GM23338 (cell line): ENCODE data around the gene KIFAP3. TPM values are rescaled to one million over a fixed set of nuclear protein-coding genes. Genes with fewer than 3 reads are reported as not detected.
A peak's percentile ranks its signal among the peaks of the same experiment; 100 is the strongest.

Experiments
- ATAC-seq: fragments of 200-7000 bp; cut with Tn5 transposase; 3 replicates; pipeline ENCODE4 v1.9.1; 2020
- DNase-seq: peaks from one replicate; pipeline ENCODE4 v3.0.0-alpha.2; 2015; ENCODE audit warnings: low spot score
- H2AFZ ChIP-seq: fragments of 200-600 bp; sonication (generic); 2 replicates; pipeline ENCODE4 v1.8.0; 2016; ENCODE audit warnings: antibody characterized with exemption, mild to moderate bottlenecking, moderate library complexity
- H3F3A ChIP-seq: fragments of 200-600 bp; sonication (generic); replicated peaks from 2 replicates; pipeline ENCODE4 v1.8.0; 2017; ENCODE audit warnings: antibody characterized with exemption, mixed run types, low read depth
- H3K27ac ChIP-seq: fragments of 200-600 bp; sonication (generic); 2 replicates; pipeline ENCODE4 v1.6.1; 2016; ENCODE audit warnings: low read depth
- H3K27me3 ChIP-seq: fragments of 200-600 bp; sonication (generic); 2 replicates; pipeline ENCODE4 v1.8.0; 2016; ENCODE audit warnings: mild to moderate bottlenecking, mixed run types, moderate library complexity; ENCODE audit not compliant: insufficient read depth
- H3K36me3 ChIP-seq: fragments of 200-600 bp; sonication (generic); 2 replicates; pipeline ENCODE4 v1.8.0; 2016; ENCODE audit warnings: mild to moderate bottlenecking; ENCODE audit not compliant: insufficient read depth
- H3K4me1 ChIP-seq: fragments of 200-600 bp; sonication (generic); 2 replicates; pipeline ENCODE4 v1.8.0; 2016; ENCODE audit warnings: mild to moderate bottlenecking, moderate library complexity; ENCODE audit not compliant: insufficient read depth
- H3K4me2 ChIP-seq: fragments of 200-600 bp; sonication (generic); 2 replicates; pipeline ENCODE4 v1.7.1; 2017; ENCODE audit warnings: mixed run types
- H3K4me3 ChIP-seq: fragments of 200-600 bp; sonication (generic); 2 replicates; pipeline ENCODE4 v1.6.1; 2016; ENCODE audit warnings: mixed run types
- H3K79me2 ChIP-seq: fragments of 200-600 bp; sonication (generic); replicated peaks from 2 replicates; pipeline ENCODE4 v1.8.0; 2017; ENCODE audit warnings: mild to moderate bottlenecking; ENCODE audit not compliant: insufficient read depth
- H3K9me2 ChIP-seq: fragments of 200-600 bp; sonication (generic); 2 replicates; pipeline ENCODE4 v1.8.0; 2017; ENCODE audit not compliant: insufficient read depth
- H4K20me1 ChIP-seq: fragments of 200-600 bp; sonication (generic); replicated peaks from 2 replicates; pipeline ENCODE4 v1.8.0; 2017; ENCODE audit warnings: mild to moderate bottlenecking; ENCODE audit not compliant: insufficient read depth
- H3K27ac Mint-ChIP-seq: 2 replicates; pipeline ENCODE4 v1.8.0; 2020; ENCODE audit warnings: inconsistent platforms, mild to moderate bottlenecking, moderate library complexity, mixed read lengths
- H3K27me3 Mint-ChIP-seq: 3 replicates; pipeline ENCODE4 v1.8.0; 2022; ENCODE audit warnings: low read depth, mild to moderate bottlenecking, moderate library complexity, mixed read lengths, inconsistent platforms; ENCODE audit not compliant: insufficient read depth, poor library complexity
- H3K36me3 Mint-ChIP-seq: 3 replicates; pipeline ENCODE4 v1.8.0; 2021; ENCODE audit warnings: low read depth, mild to moderate bottlenecking, inconsistent platforms, moderate library complexity, mixed read lengths
- H3K4me1 Mint-ChIP-seq: 3 replicates; pipeline ENCODE4 v1.8.0; 2020; ENCODE audit warnings: mild to moderate bottlenecking, inconsistent platforms, mixed read lengths
- H3K4me3 Mint-ChIP-seq: 3 replicates; pipeline ENCODE4 v1.8.0; 2021; ENCODE audit warnings: moderate library complexity, mild to moderate bottlenecking, inconsistent platforms, mixed read lengths
- H3K9me3 Mint-ChIP-seq: 3 replicates; pipeline ENCODE4 v1.8.0; 2020; ENCODE audit warnings: moderate library complexity, mild to moderate bottlenecking, inconsistent platforms, mixed read lengths
- CREB1 ChIP-seq: fragments of 250-450 bp; sonication (Bioruptor Pico); IDR thresholded peaks from 2 replicates; pipeline ENCODE4 v1.5.0; 2020; ENCODE audit warnings: low read depth, mild to moderate bottlenecking, moderate library complexity
- EZH2 ChIP-seq: fragments of 200-600 bp; sonication (generic); IDR thresholded peaks from one replicate; pipeline ENCODE4 v1.8.0; 2017; ENCODE audit warnings: antibody characterized with exemption, mild to moderate bottlenecking, low read depth; ENCODE audit not compliant: unreplicated experiment
- EZH2phosphoT487 ChIP-seq: fragments of 200-600 bp; sonication (generic); IDR thresholded peaks from one replicate; pipeline ENCODE4 v1.8.1; 2018; ENCODE audit warnings: antibody characterized with exemption; ENCODE audit not compliant: unreplicated experiment
- JUNB ChIP-seq: IDR thresholded peaks from one replicate; pipeline ENCODE4 v1.6.1; 2016; ENCODE audit warnings: antibody characterized with exemption; ENCODE audit not compliant: unreplicated experiment
- NANOG ChIP-seq: IDR thresholded peaks from 2 replicates; pipeline ENCODE4 v1.6.1; 2016; ENCODE audit warnings: antibody characterized with exemption, borderline replicate concordance
- POLR2AphosphoS5 ChIP-seq: IDR thresholded peaks from 2 replicates; pipeline ENCODE4 v1.6.1; 2016; ENCODE audit warnings: antibody characterized with exemption, low read depth
- STAT1 ChIP-seq: IDR thresholded peaks from one replicate; pipeline ENCODE4 v1.6.1; 2016; ENCODE audit warnings: antibody characterized with exemption; ENCODE audit not compliant: unreplicated experiment
- ZNF114 ChIP-seq: fragments of 250-450 bp; sonication (Bioruptor Pico); IDR thresholded peaks from 2 replicates; pipeline ENCODE4 v1.5.0; 2020; ENCODE audit warnings: mild to moderate bottlenecking, moderate library complexity
- ZNF331 ChIP-seq: fragments of 250-450 bp; sonication (Bioruptor Pico); IDR thresholded peaks from 2 replicates; pipeline ENCODE4 v1.5.0; 2020; ENCODE audit warnings: low read depth, mild to moderate bottlenecking, moderate library complexity
- polyA plus RNA-seq: library from polyadenylated mRNA; unstranded; fragments of >200 nt; fragmentation: Nextera tagmentation; extraction: Ambion mirVana; gene quantifications from 2 replicates; pipeline ENCODE4 v1.2.1, GENCODE V29; 2016
- total RNA-seq: library from RNA; depleted of rRNA; stranded (reverse); fragments of >200 nt; shearing (Covaris generic); gene quantifications from 2 replicates; pipeline ENCODE4 v1.2.3, GENCODE V29; 2014
- TF ChIP-seq, protein P1 (sequence below): fragments of 250-450 bp; sonication (Bioruptor Pico); IDR thresholded peaks from 2 replicates; pipeline ENCODE4 v1.5.0; 2020; ENCODE audit warnings: mild to moderate bottlenecking, moderate library complexity
- TF ChIP-seq, protein P2 (sequence below): IDR thresholded peaks from 2 replicates; pipeline ENCODE4 v1.6.1; 2016; ENCODE audit warnings: antibody characterized with exemption
- TF ChIP-seq, protein P3 (sequence below): IDR thresholded peaks from one replicate; pipeline ENCODE4 v1.6.1; 2018; ENCODE audit warnings: antibody characterized with exemption; ENCODE audit not compliant: unreplicated experiment
- TF ChIP-seq, protein P4 (sequence below), 2 experiments: fragments of 200-600 bp in 1 of 2; sonication (generic) in 1 of 2; conservative IDR thresholded peaks; 2 replicates each; pipeline versions ENCODE4 v1.5.1 to v1.6.1; 2016 to 2017; ENCODE audit warnings: antibody characterized with exemption in 2 of 2, low read depth in 2 of 2, mild to moderate bottlenecking in 2 of 2, moderate library complexity in 1 of 2

Gene KIFAP3
- total and polyA plus RNA-seq, 2 experiments from 2014 or later: 2.7 to 3.1 TPM

DNA sequence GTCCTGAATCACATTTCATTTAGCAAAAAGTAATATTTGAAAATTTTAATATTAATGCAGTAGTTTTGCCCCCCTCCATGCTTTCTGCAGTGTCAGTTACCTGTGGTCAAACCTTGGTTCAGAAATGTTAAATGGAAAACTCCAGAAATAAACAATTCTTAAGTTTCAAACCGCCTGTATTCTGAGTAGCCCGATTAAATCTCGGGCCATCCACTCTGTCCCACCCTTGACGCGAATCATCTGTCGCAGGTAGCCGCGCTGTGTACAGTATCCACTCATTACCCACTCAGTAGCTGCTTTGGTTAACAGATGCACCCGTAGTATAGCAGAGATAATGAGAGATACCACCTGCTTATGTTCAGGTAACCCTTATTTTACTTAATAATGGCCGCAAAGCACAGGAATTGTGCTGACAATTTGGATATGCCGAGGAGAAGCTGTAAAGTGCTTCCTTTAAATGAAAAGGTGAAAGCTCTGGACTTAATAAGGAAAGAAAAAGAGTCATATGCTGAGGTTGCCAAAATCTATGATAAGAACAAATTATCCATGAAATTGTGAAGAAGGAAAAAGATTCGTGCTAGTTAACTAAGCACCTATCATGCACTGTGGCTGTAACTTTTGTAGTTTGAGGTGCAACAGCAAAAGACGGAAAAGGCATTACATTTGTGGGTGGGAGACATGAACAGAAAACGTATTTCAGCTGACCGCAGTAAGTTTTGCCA is 179.9 kb downstream of the KIFAP3 start:
- Mint-ChIP-seq H3K27me3 (peaks cover 18% of the 10 kb centered on the region), H3K9me3 (no peaks in the 10 kb centered on the region)

More for the DNA sequence above, 179.9 kb downstream of the KIFAP3 start:
- no peak for ATAC-seq
- H3K4me1 Mint-ChIP-seq: peaks cover 50% of the 10 kb centered on the region
- peak overlapping the region; percentile 100 for H3K27ac Mint-ChIP-seq
- no peaks in the 10 kb centered on the region for H3K36me3 Mint-ChIP-seq
- no peak for DNase-seq
- Histone ChIP-seq H3K9me2 (no peaks in the 10 kb centered on the region), H3K36me3 (no peaks in the 10 kb centered on the region), H3K27me3 (no peaks in the 10 kb centered on the region), H3K4me2 (peak overlapping the region; percentile 71), H3K4me1 (peaks cover 21% of the 10 kb centered on the region), H4K20me1 (no peaks in the 10 kb centered on the region), H3F3A (no peaks in the 10 kb centered on the region), H3K27ac (peak overlapping the region; percentile 10; the same call in 1 of the 2 replicates), H3K79me2 (peaks cover 33% of the 10 kb centered on the region), H3K4me3 (peak overlapping the region; percentile 85), H2AFZ (peak overlapping the region; percentile 11; the same call in 1 of the 2 replicates)
- TF ChIP-seq ZNF331 (CRISPR knock-in tag): no peak
- no peak; the same call in 1 of the 2 replicates for TF ChIP-seq POLR2AphosphoS5
- TF ChIP-seq, protein P1, sequence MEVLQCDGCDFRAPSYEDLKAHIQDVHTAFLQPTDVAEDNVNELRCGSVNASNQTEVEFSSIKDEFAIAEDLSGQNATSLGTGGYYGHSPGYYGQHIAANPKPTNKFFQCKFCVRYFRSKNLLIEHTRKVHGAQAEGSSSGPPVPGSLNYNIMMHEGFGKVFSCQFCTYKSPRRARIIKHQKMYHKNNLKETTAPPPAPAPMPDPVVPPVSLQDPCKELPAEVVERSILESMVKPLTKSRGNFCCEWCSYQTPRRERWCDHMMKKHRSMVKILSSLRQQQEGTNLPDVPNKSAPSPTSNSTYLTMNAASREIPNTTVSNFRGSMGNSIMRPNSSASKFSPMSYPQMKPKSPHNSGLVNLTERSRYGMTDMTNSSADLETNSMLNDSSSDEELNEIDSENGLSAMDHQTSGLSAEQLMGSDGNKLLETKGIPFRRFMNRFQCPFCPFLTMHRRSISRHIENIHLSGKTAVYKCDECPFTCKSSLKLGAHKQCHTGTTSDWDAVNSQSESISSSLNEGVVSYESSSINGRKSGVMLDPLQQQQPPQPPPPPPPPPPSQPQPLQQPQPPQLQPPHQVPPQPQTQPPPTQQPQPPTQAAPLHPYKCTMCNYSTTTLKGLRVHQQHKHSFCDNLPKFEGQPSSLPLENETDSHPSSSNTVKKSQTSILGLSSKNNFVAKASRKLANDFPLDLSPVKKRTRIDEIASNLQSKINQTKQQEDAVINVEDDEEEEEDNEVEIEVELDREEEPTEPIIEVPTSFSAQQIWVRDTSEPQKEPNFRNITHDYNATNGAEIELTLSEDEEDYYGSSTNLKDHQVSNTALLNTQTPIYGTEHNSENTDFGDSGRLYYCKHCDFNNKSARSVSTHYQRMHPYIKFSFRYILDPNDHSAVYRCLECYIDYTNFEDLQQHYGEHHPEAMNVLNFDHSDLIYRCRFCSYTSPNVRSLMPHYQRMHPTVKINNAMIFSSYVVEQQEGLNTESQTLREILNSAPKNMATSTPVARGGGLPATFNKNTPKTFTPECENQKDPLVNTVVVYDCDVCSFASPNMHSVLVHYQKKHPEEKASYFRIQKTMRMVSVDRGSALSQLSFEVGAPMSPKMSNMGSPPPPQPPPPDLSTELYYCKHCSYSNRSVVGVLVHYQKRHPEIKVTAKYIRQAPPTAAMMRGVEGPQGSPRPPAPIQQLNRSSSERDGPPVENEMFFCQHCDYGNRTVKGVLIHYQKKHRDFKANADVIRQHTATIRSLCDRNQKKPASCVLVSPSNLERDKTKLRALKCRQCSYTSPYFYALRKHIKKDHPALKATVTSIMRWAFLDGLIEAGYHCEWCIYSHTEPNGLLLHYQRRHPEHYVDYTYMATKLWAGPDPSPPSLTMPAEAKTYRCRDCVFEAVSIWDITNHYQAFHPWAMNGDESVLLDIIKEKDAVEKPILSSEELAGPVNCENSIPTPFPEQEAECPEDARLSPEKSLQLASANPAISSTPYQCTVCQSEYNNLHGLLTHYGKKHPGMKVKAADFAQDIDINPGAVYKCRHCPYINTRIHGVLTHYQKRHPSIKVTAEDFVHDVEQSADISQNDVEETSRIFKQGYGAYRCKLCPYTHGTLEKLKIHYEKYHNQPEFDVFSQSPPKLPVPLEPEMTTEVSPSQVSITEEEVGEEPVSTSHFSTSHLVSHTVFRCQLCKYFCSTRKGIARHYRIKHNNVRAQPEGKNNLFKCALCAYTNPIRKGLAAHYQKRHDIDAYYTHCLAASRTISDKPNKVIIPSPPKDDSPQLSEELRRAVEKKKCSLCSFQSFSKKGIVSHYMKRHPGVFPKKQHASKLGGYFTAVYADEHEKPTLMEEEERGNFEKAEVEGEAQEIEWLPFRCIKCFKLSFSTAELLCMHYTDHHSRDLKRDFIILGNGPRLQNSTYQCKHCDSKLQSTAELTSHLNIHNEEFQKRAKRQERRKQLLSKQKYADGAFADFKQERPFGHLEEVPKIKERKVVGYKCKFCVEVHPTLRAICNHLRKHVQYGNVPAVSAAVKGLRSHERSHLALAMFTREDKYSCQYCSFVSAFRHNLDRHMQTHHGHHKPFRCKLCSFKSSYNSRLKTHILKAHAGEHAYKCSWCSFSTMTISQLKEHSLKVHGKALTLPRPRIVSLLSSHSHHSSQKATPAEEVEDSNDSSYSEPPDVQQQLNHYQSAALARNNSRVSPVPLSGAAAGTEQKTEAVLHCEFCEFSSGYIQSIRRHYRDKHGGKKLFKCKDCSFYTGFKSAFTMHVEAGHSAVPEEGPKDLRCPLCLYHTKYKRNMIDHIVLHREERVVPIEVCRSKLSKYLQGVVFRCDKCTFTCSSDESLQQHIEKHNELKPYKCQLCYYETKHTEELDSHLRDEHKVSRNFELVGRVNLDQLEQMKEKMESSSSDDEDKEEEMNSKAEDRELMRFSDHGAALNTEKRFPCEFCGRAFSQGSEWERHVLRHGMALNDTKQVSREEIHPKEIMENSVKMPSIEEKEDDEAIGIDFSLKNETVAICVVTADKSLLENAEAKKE: no peak
- no peak for TF ChIP-seq CREB1 (CRISPR knock-in tag)
- TF ChIP-seq NANOG: no peak
- no peak for TF ChIP-seq EZH2phosphoT487
- no peak for TF ChIP-seq ZNF114
- no peak for TF ChIP-seq EZH2
- no peak for TF ChIP-seq STAT1
- TF ChIP-seq, protein P2, sequence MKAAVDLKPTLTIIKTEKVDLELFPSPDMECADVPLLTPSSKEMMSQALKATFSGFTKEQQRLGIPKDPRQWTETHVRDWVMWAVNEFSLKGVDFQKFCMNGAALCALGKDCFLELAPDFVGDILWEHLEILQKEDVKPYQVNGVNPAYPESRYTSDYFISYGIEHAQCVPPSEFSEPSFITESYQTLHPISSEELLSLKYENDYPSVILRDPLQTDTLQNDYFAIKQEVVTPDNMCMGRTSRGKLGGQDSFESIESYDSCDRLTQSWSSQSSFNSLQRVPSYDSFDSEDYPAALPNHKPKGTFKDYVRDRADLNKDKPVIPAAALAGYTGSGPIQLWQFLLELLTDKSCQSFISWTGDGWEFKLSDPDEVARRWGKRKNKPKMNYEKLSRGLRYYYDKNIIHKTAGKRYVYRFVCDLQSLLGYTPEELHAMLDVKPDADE: no peak
- TF ChIP-seq, protein P3, sequence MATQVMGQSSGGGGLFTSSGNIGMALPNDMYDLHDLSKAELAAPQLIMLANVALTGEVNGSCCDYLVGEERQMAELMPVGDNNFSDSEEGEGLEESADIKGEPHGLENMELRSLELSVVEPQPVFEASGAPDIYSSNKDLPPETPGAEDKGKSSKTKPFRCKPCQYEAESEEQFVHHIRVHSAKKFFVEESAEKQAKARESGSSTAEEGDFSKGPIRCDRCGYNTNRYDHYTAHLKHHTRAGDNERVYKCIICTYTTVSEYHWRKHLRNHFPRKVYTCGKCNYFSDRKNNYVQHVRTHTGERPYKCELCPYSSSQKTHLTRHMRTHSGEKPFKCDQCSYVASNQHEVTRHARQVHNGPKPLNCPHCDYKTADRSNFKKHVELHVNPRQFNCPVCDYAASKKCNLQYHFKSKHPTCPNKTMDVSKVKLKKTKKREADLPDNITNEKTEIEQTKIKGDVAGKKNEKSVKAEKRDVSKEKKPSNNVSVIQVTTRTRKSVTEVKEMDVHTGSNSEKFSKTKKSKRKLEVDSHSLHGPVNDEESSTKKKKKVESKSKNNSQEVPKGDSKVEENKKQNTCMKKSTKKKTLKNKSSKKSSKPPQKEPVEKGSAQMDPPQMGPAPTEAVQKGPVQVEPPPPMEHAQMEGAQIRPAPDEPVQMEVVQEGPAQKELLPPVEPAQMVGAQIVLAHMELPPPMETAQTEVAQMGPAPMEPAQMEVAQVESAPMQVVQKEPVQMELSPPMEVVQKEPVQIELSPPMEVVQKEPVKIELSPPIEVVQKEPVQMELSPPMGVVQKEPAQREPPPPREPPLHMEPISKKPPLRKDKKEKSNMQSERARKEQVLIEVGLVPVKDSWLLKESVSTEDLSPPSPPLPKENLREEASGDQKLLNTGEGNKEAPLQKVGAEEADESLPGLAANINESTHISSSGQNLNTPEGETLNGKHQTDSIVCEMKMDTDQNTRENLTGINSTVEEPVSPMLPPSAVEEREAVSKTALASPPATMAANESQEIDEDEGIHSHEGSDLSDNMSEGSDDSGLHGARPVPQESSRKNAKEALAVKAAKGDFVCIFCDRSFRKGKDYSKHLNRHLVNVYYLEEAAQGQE: no peak
- no peak for TF ChIP-seq JUNB
- TF ChIP-seq, protein P4, sequence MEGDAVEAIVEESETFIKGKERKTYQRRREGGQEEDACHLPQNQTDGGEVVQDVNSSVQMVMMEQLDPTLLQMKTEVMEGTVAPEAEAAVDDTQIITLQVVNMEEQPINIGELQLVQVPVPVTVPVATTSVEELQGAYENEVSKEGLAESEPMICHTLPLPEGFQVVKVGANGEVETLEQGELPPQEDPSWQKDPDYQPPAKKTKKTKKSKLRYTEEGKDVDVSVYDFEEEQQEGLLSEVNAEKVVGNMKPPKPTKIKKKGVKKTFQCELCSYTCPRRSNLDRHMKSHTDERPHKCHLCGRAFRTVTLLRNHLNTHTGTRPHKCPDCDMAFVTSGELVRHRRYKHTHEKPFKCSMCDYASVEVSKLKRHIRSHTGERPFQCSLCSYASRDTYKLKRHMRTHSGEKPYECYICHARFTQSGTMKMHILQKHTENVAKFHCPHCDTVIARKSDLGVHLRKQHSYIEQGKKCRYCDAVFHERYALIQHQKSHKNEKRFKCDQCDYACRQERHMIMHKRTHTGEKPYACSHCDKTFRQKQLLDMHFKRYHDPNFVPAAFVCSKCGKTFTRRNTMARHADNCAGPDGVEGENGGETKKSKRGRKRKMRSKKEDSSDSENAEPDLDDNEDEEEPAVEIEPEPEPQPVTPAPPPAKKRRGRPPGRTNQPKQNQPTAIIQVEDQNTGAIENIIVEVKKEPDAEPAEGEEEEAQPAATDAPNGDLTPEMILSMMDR (conservative IDR thresholded peaks at IDR 0.05; ENCODE audit: low read depth in 2 of 2): no peak
- peak overlapping the region; percentile 85 for H3K4me3 Mint-ChIP-seq
